Ovary (tissue), 3 donors: ENCODE data around the gene HMG20B.

ENCODE experiments used
- CTCF ChIP-seq, 3 donors: fragments of 450-650 bp in 2 of 3; fragments of 200-600 bp in 1 of 3; IDR thresholded peaks; one replicate each; pipeline versions ENCODE4 v1.5.1 to v1.8.0; 2016 to 2022; ENCODE audit warnings: antibody characterized with exemption in 3 of 3, mild to moderate bottlenecking in 1 of 3
- POLR2A ChIP-seq: fragments of 450-650 bp; IDR thresholded peaks from one replicate; pipeline ENCODE4 v1.6.1; 2017; ENCODE audit warnings: antibody characterized with exemption, mild to moderate bottlenecking, moderate library complexity
- donor health status: DM: no; HTN: no; CAD: no.

- TF ChIP-seq POLR2A: no peak
- TF ChIP-seq CTCF (IDR thresholded peaks at IDR 0.05): peak; percentile 66 to 81 (median 74)
Observed at GRCh38 chr19:3544742-3545668, 27.7 kb upstream of the HMG20B start.
